HG03442 (cell line): ENCODE measurements around the gene UBXN10.

Experiments
- ATAC-seq: cut with Tn5 transposase; IDR thresholded peaks from one replicate; pipeline ENCODE4 v1.9.1; 2021; ENCODE audit warnings: mild to moderate bottlenecking, moderate library complexity; ENCODE audit not compliant: unreplicated experiment

The UBXN10 gene

GRCh38 chr1:20182415-20182814 lies 3.5 kb upstream of the UBXN10 start:
- ATAC-seq: no peak

- no peak for ATAC-seq
Observed at GRCh38 chr1:20183035-20183434, 2.9 kb upstream of the UBXN10 start.

- no peak for ATAC-seq
Observed at GRCh38 chr1:20183616-20184271, 2.2 kb upstream of the UBXN10 start.

GRCh38 chr1:20184481-20184900 lies 1.4 kb upstream of the UBXN10 start:
- no peak for ATAC-seq

- ATAC-seq: no peak
Observed at GRCh38 chr1:20184997-20185833, 681 bp upstream of the UBXN10 start.

GRCh38 chr1:20187103-20187812 lies 1.4 kb downstream of the UBXN10 start:
- ATAC-seq: no peak

- ATAC-seq: no peak
Observed at GRCh38 chr1:20187813-20188454, 2.0 kb downstream of the UBXN10 start.

GRCh38 chr1:20188455-20188817 lies 2.5 kb downstream of the UBXN10 start:
- ATAC-seq: no peak

- no peak for ATAC-seq
Observed at GRCh38 chr1:20189664-20190063, 3.8 kb downstream of the UBXN10 start.

GRCh38 chr1:20190256-20191160 lies 4.6 kb downstream of the UBXN10 start:
- ATAC-seq: no peak

GRCh38 chr1:20191266-20191825 lies 5.5 kb downstream of the UBXN10 start:
- no peak for ATAC-seq

- no peak for ATAC-seq
Observed at GRCh38 chr1:20192364-20192763, 6.5 kb downstream of the UBXN10 start.

- ATAC-seq: no peak
Observed at GRCh38 chr1:20192871-20193411, 7.0 kb downstream of the UBXN10 start.

- no peak for ATAC-seq
Observed at GRCh38 chr1:20194224-20194623, 8.3 kb downstream of the UBXN10 start.

GRCh38 chr1:20194757-20195461 lies 9.0 kb downstream of the UBXN10 start:
- no peak for ATAC-seq

GRCh38 chr1:20195462-20195780 lies 9.5 kb downstream of the UBXN10 start:
- no peak for ATAC-seq

GRCh38 chr1:20197329-20197791 lies 11.5 kb downstream of the UBXN10 start:
- no peak for ATAC-seq

GRCh38 chr1:20198296-20198695 lies 12.4 kb downstream of the UBXN10 start:
- no peak for ATAC-seq

- no peak for ATAC-seq
Observed at GRCh38 chr1:20198918-20199317, 13.0 kb downstream of the UBXN10 start.
